ENCODE measurements around the gene DYSF. TPM values are rescaled to one million over a fixed set of nuclear protein-coding genes. Genes with fewer than 3 reads are reported as not detected.

DYSF gene
- polyA plus RNA-seq, 1 donor (not counting 4 experiments of a cell fraction or from before 2014, with no cell fraction given), result 8.2 TPM

DNA sequence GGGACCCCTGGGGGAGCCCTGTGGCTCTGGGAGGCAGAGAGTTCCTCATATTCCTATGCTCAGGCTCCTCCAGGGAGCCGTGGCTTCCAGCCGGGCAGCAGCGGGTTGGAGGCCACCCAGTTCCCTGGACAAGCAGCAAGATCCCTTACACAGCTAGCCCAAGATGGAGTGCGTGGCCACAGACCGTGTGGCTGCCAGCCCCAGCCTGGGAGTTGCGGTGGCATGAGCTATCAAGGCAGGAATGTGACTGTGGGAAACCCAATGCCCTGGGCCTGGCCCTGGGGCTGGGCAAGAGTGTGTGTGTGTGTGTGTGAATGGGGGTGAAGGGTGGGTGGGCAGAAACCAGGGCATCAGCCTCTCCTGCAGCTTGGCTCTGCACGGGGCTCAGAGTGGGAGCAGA lies 130.5 kb downstream of the DYSF start:
- H3K4me2 ChIP-seq (ENCODE audit: control insufficient read depth, extremely low read depth, insufficient read depth, low read depth, low read length), result no peak overlapping the region

DNA sequence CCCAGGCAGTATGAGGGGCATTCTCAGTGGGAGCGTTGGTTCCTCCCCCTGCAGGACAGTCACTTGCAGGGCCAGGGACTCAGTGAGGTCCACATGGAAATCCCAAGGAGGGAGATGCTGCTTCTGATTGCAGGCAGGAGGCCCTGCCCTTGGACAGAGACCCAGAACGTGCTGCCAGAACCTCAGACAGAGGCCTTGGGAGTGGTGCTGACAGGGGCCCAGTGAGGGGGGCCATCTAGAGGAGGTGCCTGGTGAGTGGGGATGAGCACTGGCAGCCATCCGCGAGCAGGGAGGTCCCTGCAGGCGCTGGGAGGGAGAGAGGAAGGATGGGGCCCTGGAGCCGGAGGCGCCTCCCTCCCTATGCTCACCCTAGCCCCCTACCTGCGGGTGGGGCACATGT lies 133.1 kb downstream of the DYSF start:
- no peak for FAIRE-seq

More for the DNA sequence above, 130.5 kb downstream of the DYSF start:
- no peaks in the 10 kb centered on the region for H3K36me3 ChIP-seq (ENCODE audit: control insufficient read depth in 2 of 2, extremely low read depth in 1 of 2, insufficient read depth in 2 of 2, low read length in 2 of 2)
- TF ChIP-seq, protein P1, sequence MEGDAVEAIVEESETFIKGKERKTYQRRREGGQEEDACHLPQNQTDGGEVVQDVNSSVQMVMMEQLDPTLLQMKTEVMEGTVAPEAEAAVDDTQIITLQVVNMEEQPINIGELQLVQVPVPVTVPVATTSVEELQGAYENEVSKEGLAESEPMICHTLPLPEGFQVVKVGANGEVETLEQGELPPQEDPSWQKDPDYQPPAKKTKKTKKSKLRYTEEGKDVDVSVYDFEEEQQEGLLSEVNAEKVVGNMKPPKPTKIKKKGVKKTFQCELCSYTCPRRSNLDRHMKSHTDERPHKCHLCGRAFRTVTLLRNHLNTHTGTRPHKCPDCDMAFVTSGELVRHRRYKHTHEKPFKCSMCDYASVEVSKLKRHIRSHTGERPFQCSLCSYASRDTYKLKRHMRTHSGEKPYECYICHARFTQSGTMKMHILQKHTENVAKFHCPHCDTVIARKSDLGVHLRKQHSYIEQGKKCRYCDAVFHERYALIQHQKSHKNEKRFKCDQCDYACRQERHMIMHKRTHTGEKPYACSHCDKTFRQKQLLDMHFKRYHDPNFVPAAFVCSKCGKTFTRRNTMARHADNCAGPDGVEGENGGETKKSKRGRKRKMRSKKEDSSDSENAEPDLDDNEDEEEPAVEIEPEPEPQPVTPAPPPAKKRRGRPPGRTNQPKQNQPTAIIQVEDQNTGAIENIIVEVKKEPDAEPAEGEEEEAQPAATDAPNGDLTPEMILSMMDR (optimal IDR thresholded peaks at IDR 0.05 in 1 of 3, IDR thresholded peaks at IDR 0.05 in 1 of 3, conservative IDR thresholded peaks at IDR 0.05 in 1 of 3; ENCODE audit: extremely low read depth in 1 of 3, insufficient read depth in 2 of 3, low read length in 3 of 3), result no peak
- no peak for TF ChIP-seq EZH2 (IDR thresholded peaks at IDR 0.05; ENCODE audit: low read length)
- no peak overlapping the region for H3K4me3 ChIP-seq (ENCODE audit: control insufficient read depth in 2 of 3, extremely low read depth in 1 of 3, insufficient read depth in 2 of 3, low read depth in 1 of 3, low read length in 3 of 3)
- no peak for FAIRE-seq
- no peaks in the 10 kb centered on the region for H3K27me3 ChIP-seq (ENCODE audit: control insufficient read depth, extremely low read depth, insufficient read depth, low read length)
- H3K4me1 ChIP-seq (ENCODE audit: control insufficient read depth, extremely low read depth, insufficient read depth, low read length), result no peaks in the 10 kb centered on the region
- no peak overlapping the region for H3K27ac ChIP-seq (ENCODE audit: control insufficient read depth, insufficient read depth, low read length)
- H3K79me2 ChIP-seq (ENCODE audit: control insufficient read depth, insufficient read depth, low read length), result no peaks in the 10 kb centered on the region
- H2AFZ ChIP-seq (ENCODE audit: control insufficient read depth, low read length), result no peak overlapping the region
- DNase-seq (ENCODE audit: low read depth, low spot score), result no peak
- no peaks in the 10 kb centered on the region for H3K9me3 ChIP-seq (ENCODE audit: control insufficient read depth, low read depth, low read length)
- no peaks in the 10 kb centered on the region for H4K20me1 ChIP-seq (ENCODE audit: control insufficient read depth, extremely low read depth, insufficient read depth, low read length)
- H3K9ac ChIP-seq (ENCODE audit: control insufficient read depth, extremely low read depth, insufficient read depth, low read length), result no peak overlapping the region
- dilution Hi-C loops (cut with MboI; ENCODE audit: extremely low pct_ligation_motif_present, low sequenced_read_pairs), result no loop called here
- no peaks in the 10 kb centered on the region for H3K9me1 ChIP-seq (ENCODE audit: control insufficient read depth, extremely low read depth, insufficient read depth, low read length)

More for the DNA sequence above, 133.1 kb downstream of the DYSF start:
- no peak overlapping the region for H3K9ac ChIP-seq (ENCODE audit: control insufficient read depth, extremely low read depth, insufficient read depth, low read length)
- H3K27me3 ChIP-seq (ENCODE audit: control insufficient read depth, extremely low read depth, insufficient read depth, low read length), result no peaks in the 10 kb centered on the region
- dilution Hi-C loops (cut with MboI; ENCODE audit: extremely low pct_ligation_motif_present, low sequenced_read_pairs), result no loop called here
- no peaks in the 10 kb centered on the region for H3K9me1 ChIP-seq (ENCODE audit: control insufficient read depth, extremely low read depth, insufficient read depth, low read length)
- TF ChIP-seq EZH2 (IDR thresholded peaks at IDR 0.05; ENCODE audit: low read length), result no peak
- TF ChIP-seq, protein P1 (optimal IDR thresholded peaks at IDR 0.05 in 1 of 3, IDR thresholded peaks at IDR 0.05 in 1 of 3, conservative IDR thresholded peaks at IDR 0.05 in 1 of 3; ENCODE audit: extremely low read depth in 1 of 3, insufficient read depth in 2 of 3, low read length in 3 of 3), result no peak
- H3K4me1 ChIP-seq (ENCODE audit: control insufficient read depth, extremely low read depth, insufficient read depth, low read length), result no peaks in the 10 kb centered on the region
- H3K4me3 ChIP-seq (ENCODE audit: control insufficient read depth in 2 of 3, extremely low read depth in 1 of 3, insufficient read depth in 2 of 3, low read depth in 1 of 3, low read length in 3 of 3), result no peak overlapping the region
- H3K27ac ChIP-seq (ENCODE audit: control insufficient read depth, insufficient read depth, low read length), result no peak overlapping the region
- no peak overlapping the region for H2AFZ ChIP-seq (ENCODE audit: control insufficient read depth, low read length)
- H3K4me2 ChIP-seq (ENCODE audit: control insufficient read depth, extremely low read depth, insufficient read depth, low read depth, low read length), result no peak overlapping the region
- H3K36me3 ChIP-seq (ENCODE audit: control insufficient read depth in 2 of 2, extremely low read depth in 1 of 2, insufficient read depth in 2 of 2, low read length in 2 of 2), result no peaks in the 10 kb centered on the region
- H3K9me3 ChIP-seq (ENCODE audit: control insufficient read depth, low read depth, low read length), result no peaks in the 10 kb centered on the region
- H3K79me2 ChIP-seq (ENCODE audit: control insufficient read depth, insufficient read depth, low read length), result no peaks in the 10 kb centered on the region
- no peak for DNase-seq (ENCODE audit: low read depth, low spot score)
- H4K20me1 ChIP-seq (ENCODE audit: control insufficient read depth, extremely low read depth, insufficient read depth, low read length), result no peaks in the 10 kb centered on the region

Measured in keratinocyte (primary cell).